GM21381 (cell line): ENCODE results near the gene RASSF3.

Source experiments
- ATAC-seq: cut with Tn5 transposase; IDR thresholded peaks from one replicate; pipeline ENCODE4 v1.9.1; 2021; ENCODE audit warnings: mild to moderate bottlenecking, moderate library complexity; ENCODE audit not compliant: unreplicated experiment

The RASSF3 gene

GRCh38 chr12:64718649-64719048 lies 108.4 kb downstream of the RASSF3 start:
- no peak for ATAC-seq

GRCh38 chr12:64720884-64721283 lies 110.6 kb downstream of the RASSF3 start:
- ATAC-seq, result no peak

- ATAC-seq, result no peak
Measured at GRCh38 chr12:64722835-64723234, 112.5 kb downstream of the RASSF3 start.

DNA sequence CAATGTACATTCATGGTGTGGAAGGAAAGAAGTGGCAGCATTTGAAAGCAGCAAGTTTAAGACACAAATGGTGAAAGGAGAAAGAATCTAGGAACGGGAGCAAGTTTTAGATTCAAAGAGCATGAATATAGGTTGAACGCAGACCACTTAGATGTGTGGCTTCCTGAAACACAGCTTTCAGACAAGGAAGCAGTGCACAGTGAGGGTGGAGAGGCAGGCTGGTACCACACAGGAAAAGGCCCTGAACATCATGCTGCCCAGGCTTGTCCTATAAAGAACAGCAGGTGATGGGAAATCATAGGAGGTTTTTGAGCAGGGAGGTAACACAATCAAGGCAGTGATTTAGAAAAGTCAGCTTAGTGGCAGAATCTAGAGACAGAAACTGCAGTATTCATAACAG lies 113.3 kb downstream of the RASSF3 start:
- ATAC-seq, result no peak

GRCh38 chr12:64724201-64724745 lies 114.0 kb downstream of the RASSF3 start:
- no peak for ATAC-seq

DNA sequence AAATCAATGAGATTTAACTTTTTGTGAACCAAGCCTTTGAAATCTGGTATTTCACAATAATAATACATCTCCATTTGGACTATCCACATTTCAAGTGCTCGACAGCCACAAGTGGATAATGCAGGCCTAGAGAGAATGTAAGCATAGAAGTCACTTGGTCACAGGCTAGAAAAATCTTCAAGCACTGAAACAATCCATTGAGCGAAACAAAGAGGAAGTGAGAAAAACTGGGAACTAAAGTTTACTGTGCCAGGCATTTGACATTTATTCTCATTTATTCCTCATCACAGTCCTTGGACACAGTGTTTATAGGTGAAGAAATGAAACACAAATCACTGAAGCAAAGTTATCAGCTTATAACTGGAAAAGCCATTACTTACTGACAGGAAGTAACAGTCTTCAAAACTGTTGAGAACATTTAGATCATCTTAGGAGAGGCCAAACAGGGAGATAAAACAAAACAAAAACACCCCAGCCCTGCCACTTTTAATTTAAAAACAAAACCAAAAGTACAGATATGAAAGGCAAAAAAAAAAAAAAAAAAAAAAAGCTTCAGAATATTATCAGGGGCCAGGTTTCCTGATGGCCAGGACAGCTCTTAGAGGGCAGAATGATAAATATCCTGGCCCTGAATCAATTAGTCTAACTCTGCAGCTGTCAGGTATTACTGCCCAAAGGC lies 119.8 kb downstream of the RASSF3 start:
- no peak for ATAC-seq

DNA sequence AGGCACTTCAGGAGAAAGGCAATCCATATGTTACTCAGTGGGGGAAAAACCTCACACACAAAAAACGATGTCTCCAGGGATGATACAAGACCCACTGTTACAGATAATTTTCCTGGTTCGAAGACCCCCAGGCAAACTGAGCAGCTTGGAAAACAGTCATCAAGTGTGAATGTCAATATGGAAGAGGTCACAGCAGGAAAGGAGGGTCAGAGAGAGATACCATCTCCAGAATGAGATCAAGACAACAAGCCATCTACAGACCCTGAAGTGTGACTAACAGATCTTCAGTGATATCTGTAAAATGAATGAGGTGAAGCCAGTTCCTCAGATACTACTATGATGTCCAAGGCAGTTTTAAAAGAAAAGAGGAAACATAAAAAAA lies 120.3 kb downstream of the RASSF3 start:
- ATAC-seq, result no peak

- ATAC-seq, result no peak
Measured at GRCh38 chr12:64731683-64732082, 121.4 kb downstream of the RASSF3 start.

GRCh38 chr12:64733857-64734256 lies 123.6 kb downstream of the RASSF3 start:
- no peak for ATAC-seq

GRCh38 chr12:64735442-64735841 lies 125.1 kb downstream of the RASSF3 start:
- ATAC-seq, result no peak

DNA sequence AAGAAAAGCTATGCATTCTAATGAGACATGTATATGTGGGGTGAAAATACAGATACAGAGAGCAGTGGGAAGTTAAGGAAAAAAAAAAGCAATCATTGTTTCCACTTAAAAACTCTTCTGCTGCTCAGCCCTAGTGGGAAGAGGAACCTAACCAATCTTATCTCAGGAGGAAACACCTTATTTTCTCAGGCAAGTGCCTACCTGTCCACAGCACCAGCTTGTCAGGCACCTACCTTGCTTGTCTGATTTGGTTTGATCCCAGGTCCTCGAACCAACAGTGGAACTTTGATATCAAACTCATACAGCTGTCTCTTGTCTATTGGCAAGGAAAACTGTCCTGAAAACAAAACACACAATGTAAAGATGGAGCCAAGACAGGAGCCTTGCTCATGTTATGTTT lies 126.5 kb downstream of the RASSF3 start:
- ATAC-seq, result no peak

GRCh38 chr12:64737539-64737938 lies 127.2 kb downstream of the RASSF3 start:
- ATAC-seq, result no peak

GRCh38 chr12:64739778-64740177 lies 129.5 kb downstream of the RASSF3 start:
- ATAC-seq, result no peak

- no peak for ATAC-seq
Measured at GRCh38 chr12:64740646-64741045, 130.4 kb downstream of the RASSF3 start.

- ATAC-seq, result no peak
Measured at GRCh38 chr12:64742416-64742815, 132.1 kb downstream of the RASSF3 start.

DNA sequence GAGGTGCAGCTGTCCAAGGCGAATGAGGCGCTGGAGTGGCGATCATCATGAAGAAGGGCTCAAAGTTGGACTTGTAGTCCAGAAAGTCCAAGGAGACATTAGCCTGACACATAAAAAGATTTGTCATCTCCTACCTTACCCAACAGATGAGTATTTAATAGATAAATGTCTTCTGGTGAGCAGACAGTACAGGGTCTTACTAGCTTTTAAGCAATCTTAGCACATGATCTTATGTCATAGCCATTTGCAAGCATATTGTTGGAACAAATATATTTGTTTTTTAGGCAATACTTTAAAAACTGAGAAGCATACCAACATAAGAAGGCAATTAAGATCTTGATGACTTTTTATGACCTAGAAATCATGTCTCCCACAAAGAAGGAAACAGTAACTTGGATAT lies 132.9 kb downstream of the RASSF3 start:
- ATAC-seq, result no peak

- ATAC-seq, result no peak
Measured at GRCh38 chr12:64744422-64745258, 134.3 kb downstream of the RASSF3 start.

- no peak for ATAC-seq
Measured at GRCh38 chr12:64745259-64745807, 135.0 kb downstream of the RASSF3 start.

DNA sequence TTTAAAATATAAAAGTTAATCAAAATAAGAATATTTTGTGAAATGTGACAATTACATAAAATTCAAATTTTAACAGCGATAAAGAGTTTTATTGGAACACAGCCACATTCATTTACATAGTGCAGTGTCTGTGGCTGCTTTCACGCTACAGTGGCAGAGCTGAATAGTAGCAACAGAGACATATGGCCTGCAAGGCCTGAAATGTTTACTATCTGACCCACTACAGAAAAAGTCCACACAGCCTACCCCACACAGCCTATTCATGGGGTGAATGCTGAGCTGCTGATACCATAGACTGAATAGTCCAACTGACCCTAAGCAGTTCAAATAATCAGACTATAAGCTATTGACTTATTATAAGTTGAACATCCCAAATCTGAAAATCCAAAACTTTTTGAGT lies 135.7 kb downstream of the RASSF3 start:
- no peak for ATAC-seq

GRCh38 chr12:64746663-64747062 lies 136.4 kb downstream of the RASSF3 start:
- ATAC-seq, result no peak
